Neuronal stem cell (in vitro differentiated cells): ENCODE results near the gene P4HA1.
"Not testable (repeated sequence)": the region's sequence is repeated elsewhere in the genome, so short reads cannot be mapped to it uniquely, and the experiment has no call there.

Source experiments
- DNase-seq: peaks from one replicate; pipeline ENCODE4 v3.0.0-alpha.2; 2013; ENCODE audit warnings: low spot score
- H2AFZ ChIP-seq: one replicate; pipeline ENCODE4 v1.6.1; 2013; ENCODE audit warnings: mild to moderate bottlenecking, low read length, inconsistent platforms
- H2AK5ac ChIP-seq: 2 replicates; pipeline ENCODE4 v1.6.1; 2013; ENCODE audit warnings: low read depth, mild to moderate bottlenecking, inconsistent platforms, low read length, moderate library complexity, mixed read lengths
- H2BK120ac ChIP-seq: 2 replicates; pipeline ENCODE4 v1.6.1; 2013; ENCODE audit warnings: low read depth, mild to moderate bottlenecking, inconsistent platforms, low read length, moderate library complexity, mixed read lengths
- H2BK12ac ChIP-seq: one replicate; pipeline ENCODE4 v1.6.1; 2013; ENCODE audit warnings: low read length, inconsistent platforms
- H2BK15ac ChIP-seq: 2 replicates; pipeline ENCODE4 v1.6.1; 2013; ENCODE audit warnings: mild to moderate bottlenecking, low read length, inconsistent platforms, mixed read lengths
- H2BK5ac ChIP-seq: one replicate; pipeline ENCODE4 v1.6.1; 2013; ENCODE audit warnings: inconsistent platforms, mild to moderate bottlenecking, low read length, moderate library complexity
- H3K14ac ChIP-seq: one replicate; pipeline ENCODE4 v1.6.1; 2013; ENCODE audit warnings: low read length, inconsistent platforms
- H3K18ac ChIP-seq: 2 replicates; pipeline ENCODE4 v1.6.1; 2013; ENCODE audit warnings: low read length, inconsistent platforms
- H3K23ac ChIP-seq: 2 replicates; pipeline ENCODE4 v1.6.1; 2013; ENCODE audit warnings: low read depth, mild to moderate bottlenecking, mixed read lengths, low read length, inconsistent platforms; ENCODE audit not compliant: poor library complexity
- H3K27ac ChIP-seq: replicated peaks from 3 replicates; pipeline ENCODE4 v1.5.1; 2013; ENCODE audit warnings: low read length, inconsistent platforms
- H3K27me3 ChIP-seq, 3 experiments: 2 replicates each; pipeline ENCODE4 v1.6.1; 2013; ENCODE audit warnings: low read length in 3 of 3, mild to moderate bottlenecking in 2 of 3, inconsistent platforms in 1 of 3, low read depth in 1 of 3, mixed read lengths in 1 of 3, moderate library complexity in 1 of 3; ENCODE audit not compliant: control insufficient read depth in 3 of 3, insufficient read depth in 3 of 3
- H3K36me3 ChIP-seq, 2 donors: replicated peaks in 1 of 2; 2 replicates each; pipeline ENCODE4 v1.6.1; 2013; ENCODE audit warnings: low read length in 2 of 2; ENCODE audit not compliant: control insufficient read depth in 2 of 2, insufficient read depth in 2 of 2
- H3K4ac ChIP-seq: 2 replicates; pipeline ENCODE4 v1.6.1; 2013; ENCODE audit warnings: inconsistent platforms, mild to moderate bottlenecking, low read length, moderate library complexity
- H3K4me1 ChIP-seq, 2 donors: 1 replicate in 1 of 2; 2 replicates in 1 of 2; pipeline ENCODE4 v1.6.1; 2013; ENCODE audit warnings: low read length in 2 of 2, low read depth in 1 of 2; ENCODE audit not compliant: control insufficient read depth in 2 of 2, insufficient read depth in 1 of 2
- H3K4me2 ChIP-seq: one replicate; pipeline ENCODE4 v1.6.1; 2013; ENCODE audit warnings: mild to moderate bottlenecking, low read length, inconsistent platforms; ENCODE audit not compliant: insufficient read depth, poor library complexity, severe bottlenecking
- H3K4me3 ChIP-seq, 2 donors: 2 replicates each; pipeline ENCODE4 v1.5.1; 2013; ENCODE audit warnings: low read length in 2 of 2, mild to moderate bottlenecking in 2 of 2, inconsistent platforms in 1 of 2, moderate library complexity in 1 of 2
- H3K79me1 ChIP-seq: one replicate; pipeline ENCODE4 v1.6.1; 2013; ENCODE audit warnings: low read depth, mild to moderate bottlenecking, inconsistent platforms, low read length, moderate library complexity
- H3K9ac ChIP-seq: one replicate; pipeline ENCODE4 v1.6.1; 2013; ENCODE audit warnings: mild to moderate bottlenecking, low read depth, low read length, inconsistent platforms; ENCODE audit not compliant: poor library complexity
- H3K9me3 ChIP-seq, 2 donors: replicated peaks in 1 of 2; 2 replicates each; pipeline versions ENCODE3 to v1.6.1; 2013; ENCODE audit warnings: low read length in 2 of 2, mild to moderate bottlenecking in 2 of 2, inconsistent platforms in 1 of 2, low read depth in 1 of 2, mixed read lengths in 1 of 2, moderate library complexity in 1 of 2; ENCODE audit not compliant: control insufficient read depth in 2 of 2, insufficient read depth in 1 of 2
- H4K8ac ChIP-seq: one replicate; pipeline ENCODE4 v1.6.1; 2013; ENCODE audit warnings: low read depth, mild to moderate bottlenecking, inconsistent platforms, low read length, moderate library complexity
- H4K91ac ChIP-seq: one replicate; pipeline ENCODE4 v1.6.1; 2013; ENCODE audit warnings: low read length, low read depth, mild to moderate bottlenecking, inconsistent platforms; ENCODE audit not compliant: poor library complexity
- WGBS, 2 donors: extraction: QIAGEN DNeasy Blood & Tissue Kit; methylation state at CpG; one replicate each; pipeline ENCODE4 v1.1.7; 2013; ENCODE audit warnings: missing lambda C conversion rate in 2 of 2, mixed read lengths in 1 of 2; ENCODE audit not compliant: insufficient read length in 2 of 2, insufficient replicate concordance in 1 of 2; ENCODE audit errors: extremely low coverage in 2 of 2; 5-methylcytosine and 5-hydroxymethylcytosine counted together

P4HA1 gene

DNA sequence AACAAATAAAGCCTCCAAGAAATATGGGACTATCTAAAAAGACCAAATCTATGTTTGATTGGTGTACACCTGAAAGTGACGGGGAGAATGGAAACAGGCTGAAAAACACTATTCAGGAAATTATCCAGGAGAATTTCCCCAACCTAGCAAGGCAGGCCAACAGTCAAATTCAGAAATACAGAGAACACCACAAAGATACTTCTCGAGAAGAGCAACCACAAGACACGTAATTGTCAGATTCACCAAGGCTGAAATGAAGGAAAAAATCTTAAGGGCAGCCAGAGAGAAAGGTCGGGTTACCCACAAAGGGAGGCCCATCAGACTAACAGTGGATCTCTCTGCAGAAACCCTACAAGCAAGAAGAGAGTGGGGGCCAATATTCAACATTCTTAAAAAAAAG, 73.7 kb downstream of the P4HA1 start:
- WGBS, 2 donors: no CpG with 5 or more reads among the region's 4 CpGs
- not testable (repeated sequence) for H2AFZ ChIP-seq, H2BK120ac ChIP-seq, H3K4me1 ChIP-seq, H3K27ac ChIP-seq, H3K4me3 ChIP-seq, H3K4ac ChIP-seq, H3K14ac ChIP-seq, H3K9ac ChIP-seq, H2BK15ac ChIP-seq, H3K27me3 ChIP-seq, H3K23ac ChIP-seq, H2BK5ac ChIP-seq, DNase-seq, H3K4me2 ChIP-seq, H3K79me1 ChIP-seq, H4K8ac ChIP-seq, H3K18ac ChIP-seq, H2AK5ac ChIP-seq, H4K91ac ChIP-seq, H2BK12ac ChIP-seq, H3K9me3 ChIP-seq
- H3K36me3 ChIP-seq: peaks cover 3 to 48% of the 10 kb centered on the region in 2 donors

GRCh38 chr10:73021538-73022164, 75.0 kb downstream of the P4HA1 start:
- H3K9me3 ChIP-seq, H3K14ac ChIP-seq, H3K4me3 ChIP-seq, H2BK15ac ChIP-seq, H2BK5ac ChIP-seq, H3K27ac ChIP-seq, H3K79me1 ChIP-seq, H2AK5ac ChIP-seq, H3K27me3 ChIP-seq, H3K9ac ChIP-seq, H4K91ac ChIP-seq, DNase-seq, H3K4ac ChIP-seq, H3K4me1 ChIP-seq, H3K4me2 ChIP-seq, H3K18ac ChIP-seq, H2AFZ ChIP-seq, H2BK120ac ChIP-seq, H4K8ac ChIP-seq, H2BK12ac ChIP-seq, H3K23ac ChIP-seq: not testable (repeated sequence)
- H3K36me3 ChIP-seq: peaks cover 3 to 56% of the 10 kb centered on the region in 2 donors
- no CpG with 5 or more reads among the region's 6 CpGs for WGBS, 2 donors

DNA sequence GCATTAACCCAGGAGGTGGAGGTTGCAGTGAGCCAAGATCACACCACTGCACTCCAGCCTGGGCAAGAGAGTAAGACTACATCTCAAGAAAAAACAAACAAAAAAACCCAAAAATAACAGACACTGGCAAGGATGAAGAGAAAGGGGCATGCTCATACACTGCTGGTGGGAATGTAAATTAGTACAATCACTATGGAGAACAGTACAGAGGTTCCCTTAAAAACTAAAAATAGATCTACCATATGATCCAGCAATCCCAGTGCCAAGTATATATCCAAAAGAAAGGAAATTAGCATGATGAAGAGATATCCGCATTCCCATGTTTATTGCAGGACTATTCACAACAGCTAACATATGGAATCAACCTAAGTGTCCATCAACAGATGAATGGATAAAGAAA, 75.6 kb downstream of the P4HA1 start:
- no peaks in the 10 kb centered on the region for H3K9me3 ChIP-seq
- H2BK12ac ChIP-seq: no peak overlapping the region
- no peak overlapping the region for H4K91ac ChIP-seq
- H3K14ac ChIP-seq: no peak overlapping the region
- no peak overlapping the region for H2BK15ac ChIP-seq
- no peak overlapping the region for H3K9ac ChIP-seq
- H3K79me1 ChIP-seq: peaks cover 1% of the 10 kb centered on the region
- no peak for DNase-seq
- peaks cover 6 to 62% of the 10 kb centered on the region in 2 donors for H3K36me3 ChIP-seq
- H2AK5ac ChIP-seq: no peak overlapping the region
- H2BK120ac ChIP-seq: no peak overlapping the region
- no CpG with 5 or more reads among the region's 1 CpG for WGBS, 2 donors
- H3K4ac ChIP-seq: no peak overlapping the region
- H3K23ac ChIP-seq: no peak overlapping the region
- H3K27ac ChIP-seq: no peak overlapping the region
- no peak overlapping the region for H3K4me3 ChIP-seq
- no peaks in the 10 kb centered on the region for H3K27me3 ChIP-seq
- H3K4me2 ChIP-seq: no peak overlapping the region
- no peak overlapping the region for H2AFZ ChIP-seq
- H4K8ac ChIP-seq: no peak overlapping the region
- no peak overlapping the region for H2BK5ac ChIP-seq
- H3K4me1 ChIP-seq: peaks cover 0 to 6% of the 10 kb centered on the region in 2 donors
- no peak overlapping the region for H3K18ac ChIP-seq

DNA sequence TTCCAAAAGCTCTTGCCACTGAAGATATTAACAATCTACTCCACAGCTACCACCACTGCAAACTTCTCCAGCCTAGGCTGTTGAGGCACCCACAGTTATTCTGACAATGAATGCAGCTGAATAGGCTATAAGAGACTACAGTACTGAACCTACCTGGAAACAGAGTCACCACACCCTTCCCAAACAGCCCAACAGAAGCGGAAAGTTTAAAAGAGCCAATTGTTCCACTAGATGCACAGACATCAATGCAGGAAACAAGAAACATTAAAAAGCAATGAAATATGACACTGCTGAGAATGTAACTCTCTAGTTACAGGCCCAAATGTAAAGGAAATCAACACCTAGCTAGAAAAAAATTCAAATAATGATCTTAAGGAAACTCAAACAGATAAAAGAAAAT, 77.6 kb downstream of the P4HA1 start:
- Histone ChIP-seq H3K27me3 (no peaks in the 10 kb centered on the region), H3K4ac (no peak overlapping the region), H2BK12ac (no peak overlapping the region), H3K4me2 (no peak overlapping the region), H3K14ac (no peak overlapping the region), H4K91ac (peak overlapping the region; percentile 53), H3K79me1 (peaks cover 1% of the 10 kb centered on the region), H2BK120ac (no peak overlapping the region), H3K27ac (no peak overlapping the region), H3K23ac (no peak overlapping the region), H2AK5ac (no peak overlapping the region), H2AFZ (no peak overlapping the region), H3K4me3 (no peak overlapping the region), H2BK5ac (no peak overlapping the region), H3K36me3 (peaks cover 8 to 78% of the 10 kb centered on the region in 2 donors), H3K18ac (no peak overlapping the region), H3K4me1 (peaks cover 0 to 6% of the 10 kb centered on the region in 2 donors), H3K9ac (no peak overlapping the region), H2BK15ac (no peak overlapping the region), H4K8ac (no peak overlapping the region), H3K9me3 (no peaks in the 10 kb centered on the region)
- no CpG with 5 or more reads among the region's 1 CpG for WGBS, 2 donors
- no peak for DNase-seq
